Measurements from ENCODE around the gene LMF1. TPM values are rescaled to one million over a fixed set of nuclear protein-coding genes. Genes with fewer than 3 reads are reported as not detected.
"Not testable (repeated sequence)": the region's sequence is repeated elsewhere in the genome, so short reads cannot be mapped to it uniquely, and the experiment has no call there.

The LMF1 gene
- total and polyA plus RNA-seq, 3 donors from 2014 or later, result 12.5 to 83.4 (median 66.6) TPM

- Histone ChIP-seq H3K9me3 (no peaks in the 10 kb centered on the region), H3K4me3 (no peak overlapping the region), H3K27ac (no peak overlapping the region), H3K36me3 (ENCODE audit: low read depth, missing control alignments) (no peaks in the 10 kb centered on the region), H3K4me1 (no peaks in the 10 kb centered on the region), H3K27me3 (no peaks in the 10 kb centered on the region)
- no peak for TF ChIP-seq POLR2A (IDR thresholded peaks at IDR 0.05)
- TF ChIP-seq, protein P1, sequence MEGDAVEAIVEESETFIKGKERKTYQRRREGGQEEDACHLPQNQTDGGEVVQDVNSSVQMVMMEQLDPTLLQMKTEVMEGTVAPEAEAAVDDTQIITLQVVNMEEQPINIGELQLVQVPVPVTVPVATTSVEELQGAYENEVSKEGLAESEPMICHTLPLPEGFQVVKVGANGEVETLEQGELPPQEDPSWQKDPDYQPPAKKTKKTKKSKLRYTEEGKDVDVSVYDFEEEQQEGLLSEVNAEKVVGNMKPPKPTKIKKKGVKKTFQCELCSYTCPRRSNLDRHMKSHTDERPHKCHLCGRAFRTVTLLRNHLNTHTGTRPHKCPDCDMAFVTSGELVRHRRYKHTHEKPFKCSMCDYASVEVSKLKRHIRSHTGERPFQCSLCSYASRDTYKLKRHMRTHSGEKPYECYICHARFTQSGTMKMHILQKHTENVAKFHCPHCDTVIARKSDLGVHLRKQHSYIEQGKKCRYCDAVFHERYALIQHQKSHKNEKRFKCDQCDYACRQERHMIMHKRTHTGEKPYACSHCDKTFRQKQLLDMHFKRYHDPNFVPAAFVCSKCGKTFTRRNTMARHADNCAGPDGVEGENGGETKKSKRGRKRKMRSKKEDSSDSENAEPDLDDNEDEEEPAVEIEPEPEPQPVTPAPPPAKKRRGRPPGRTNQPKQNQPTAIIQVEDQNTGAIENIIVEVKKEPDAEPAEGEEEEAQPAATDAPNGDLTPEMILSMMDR (IDR thresholded peaks at IDR 0.05), result no peak
- intact Hi-C loops (cut with DNase I; ENCODE audit: low total_unique reads), result no loop called here
- 87 to 89% methylated on average over 21 to 23 of the region's 23 CpGs for WGBS, 2 donors
- DNase-seq, result no peak
Observed at GRCh38 chr16:962901-963814, 7.6 kb downstream of the LMF1 start.

GRCh38 chr16:962366-962765, 8.4 kb downstream of the LMF1 start:
- H3K4me1 ChIP-seq, result no peaks in the 10 kb centered on the region
- intact Hi-C loops (cut with DNase I; ENCODE audit: low total_unique reads), result no loop called here
- TF ChIP-seq, protein P1 (IDR thresholded peaks at IDR 0.05), result no peak
- TF ChIP-seq POLR2A (IDR thresholded peaks at IDR 0.05), result no peak

DNA sequence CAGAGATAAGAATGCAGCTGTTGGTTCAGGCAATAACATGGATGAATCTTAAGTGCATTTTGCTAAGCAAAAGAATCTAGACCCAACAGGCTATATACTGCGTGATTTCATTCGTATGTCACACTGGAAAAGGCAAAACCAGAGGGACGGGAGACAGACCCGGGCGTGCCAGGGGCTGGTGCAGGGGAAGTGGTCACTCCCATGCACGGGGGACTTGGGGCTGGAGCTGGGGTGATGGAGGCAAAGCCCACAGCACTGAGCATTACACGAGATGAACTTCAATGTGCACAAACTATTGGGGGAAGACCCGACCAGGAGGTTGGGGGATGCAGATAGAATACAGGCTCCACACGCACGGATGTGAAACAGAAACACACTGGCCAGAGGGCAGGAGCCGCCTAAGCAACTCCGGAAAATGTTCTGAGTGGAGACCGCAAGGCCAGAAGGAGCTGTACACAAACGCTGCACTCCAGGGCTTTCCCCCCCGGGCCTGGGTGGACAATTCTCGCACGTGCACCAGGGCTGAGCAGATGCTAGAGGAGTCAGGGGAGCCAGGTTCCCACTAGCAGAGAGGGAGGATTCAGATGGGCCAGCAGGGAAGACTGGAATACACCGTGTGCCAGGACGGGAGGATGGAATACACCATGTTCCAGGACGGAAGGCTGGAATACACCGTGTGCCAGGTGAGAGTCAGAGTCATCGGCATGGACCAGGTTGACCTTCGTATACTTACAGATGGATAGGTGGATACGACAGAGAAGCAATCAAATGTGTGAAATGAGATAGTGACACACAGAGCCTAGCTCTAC, 11.3 kb downstream of the LMF1 start:
- TF ChIP-seq, protein P1 (IDR thresholded peaks at IDR 0.05), result no peak
- no peak for TF ChIP-seq POLR2A (IDR thresholded peaks at IDR 0.05)
- Histone ChIP-seq H3K4me3 (no peak overlapping the region), H3K36me3 (ENCODE audit: low read depth, missing control alignments) (no peaks in the 10 kb centered on the region), H3K27me3 (no peaks in the 10 kb centered on the region), H3K27ac (no peak overlapping the region), H3K4me1 (no peaks in the 10 kb centered on the region), H3K9me3 (no peaks in the 10 kb centered on the region)
- intact Hi-C loops (cut with DNase I; ENCODE audit: low total_unique reads), result no loop called here
- 72 to 80% methylated on average over 22 to 24 of the region's 24 CpGs for WGBS, 2 donors
- no peak for DNase-seq

More at GRCh38 chr16:962366-962765, 8.4 kb downstream of the LMF1 start:
- H3K36me3 ChIP-seq (ENCODE audit: low read depth, missing control alignments), result no peaks in the 10 kb centered on the region
- H3K9me3 ChIP-seq, result no peaks in the 10 kb centered on the region
- WGBS, 2 donors, result 89 to 92% methylated on average over 22 of the region's 22 CpGs
- no peak overlapping the region for H3K27ac ChIP-seq
- no peaks in the 10 kb centered on the region for H3K27me3 ChIP-seq
- no peak overlapping the region for H3K4me3 ChIP-seq
- DNase-seq, result no peak

DNA sequence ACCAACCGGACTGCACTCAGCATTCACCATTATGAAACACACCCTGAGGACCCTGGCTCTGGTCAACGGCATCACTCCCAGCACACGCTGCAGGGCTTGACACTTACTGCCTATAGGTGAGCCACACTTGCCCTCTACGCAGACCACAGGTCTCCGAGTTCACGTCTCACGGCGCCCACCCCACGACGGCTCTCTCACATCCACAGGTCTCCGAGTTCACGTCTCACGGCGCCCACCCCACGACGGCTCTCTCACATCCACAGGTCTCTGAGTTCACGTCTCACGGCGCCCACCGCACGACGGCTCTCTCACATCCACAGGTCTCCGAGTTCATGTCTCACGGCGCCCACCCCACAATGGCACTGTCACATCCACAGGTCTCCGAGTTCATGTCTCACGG, 15.0 kb downstream of the LMF1 start:
- H3K27ac ChIP-seq; H3K27me3 ChIP-seq; H3K4me3 ChIP-seq; H3K9me3 ChIP-seq; intact Hi-C loops (cut with DNase I; ENCODE audit: low total_unique reads); H3K36me3 ChIP-seq (ENCODE audit: low read depth, missing control alignments); DNase-seq; H3K4me1 ChIP-seq: not testable (repeated sequence)
- WGBS, 2 donors, result 96% methylated on average over 27 of the region's 27 CpGs

DNA sequence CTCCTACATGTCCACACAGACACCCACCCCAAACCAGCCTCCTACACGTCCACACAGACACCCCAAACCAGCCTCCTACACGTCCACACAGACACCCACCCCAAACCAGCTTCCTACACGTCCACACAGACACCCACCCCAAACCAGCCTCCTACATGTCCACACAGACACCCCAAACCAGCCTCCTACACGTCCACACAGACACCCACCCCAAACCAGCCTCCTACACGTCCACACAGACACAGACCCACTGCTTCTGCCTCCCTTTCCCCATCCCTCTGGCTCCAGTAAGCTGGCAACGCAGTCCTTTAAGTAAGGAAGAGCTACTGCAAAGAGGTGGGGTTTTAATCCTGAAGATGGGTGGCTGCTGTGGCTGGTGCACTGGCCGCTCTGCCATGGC, 17.0 kb downstream of the LMF1 start:
- H3K4me3 ChIP-seq; H3K4me1 ChIP-seq; H3K36me3 ChIP-seq (ENCODE audit: low read depth, missing control alignments); H3K27ac ChIP-seq; intact Hi-C loops (cut with DNase I; ENCODE audit: low total_unique reads); H3K27me3 ChIP-seq; DNase-seq; H3K9me3 ChIP-seq: not testable (repeated sequence)
- 88 to 90% methylated on average over 4 of the region's 7 CpGs for WGBS, 2 donors
